ENCODE measurements around the gene ANKRD35. TPM values are rescaled to one million over a fixed set of nuclear protein-coding genes. Genes with fewer than 3 reads are reported as not detected.

The ANKRD35 gene
- total and polyA plus RNA-seq, 9 of the 15 experiments (the other 6 are each of a cell fraction or from before 2014, with no cell fraction given) = 0.07 to 0.14 (median 0.07) TPM; not detected in 5

- intact Hi-C loops (cut with micrococcal nuclease) (no loop called here), in situ Hi-C loops (cut with MboI) (no loop called here)
- Histone ChIP-seq H3K27ac (ENCODE audit: extremely low read depth, low read depth, low read length) (no peak overlapping the region), H3K4me1 (replicated peaks in 1 of 2; ENCODE audit: control insufficient read depth in 2 of 2, insufficient read depth in 2 of 2, low read length in 2 of 2) (peaks cover 20 to 37% of the 10 kb centered on the region in 2 experiments), H3K27me3 (ENCODE audit: control insufficient read depth in 2 of 2, insufficient read depth in 2 of 2, low read length in 2 of 2) (no peaks in the 10 kb centered on the region), H3K9me3 (replicated peaks; ENCODE audit: control insufficient read depth, insufficient read depth, low read depth, low read length) (no peaks in the 10 kb centered on the region), H3K36me3 (ENCODE audit: control insufficient read depth, insufficient read depth, low read length) (no peaks in the 10 kb centered on the region), H3K79me2 (ENCODE audit: control insufficient read depth, insufficient read depth, low read length) (no peaks in the 10 kb centered on the region), H3K4me3 (no peak overlapping the region), H3K9ac (ENCODE audit: insufficient read depth in 1 of 2, low read depth in 2 of 2, low read length in 2 of 2) (no peak overlapping the region), H3K4me2 (ENCODE audit: insufficient read depth, low read length) (no peak overlapping the region), H4K20me1 (replicated peaks; ENCODE audit: control insufficient read depth, insufficient read depth, low read length) (no peaks in the 10 kb centered on the region), H2AFZ (ENCODE audit: low read depth, low read length) (peak overlapping the region; percentile 83), H3K9me1 (ENCODE audit: control insufficient read depth, insufficient read depth, low read length) (no peaks in the 10 kb centered on the region)
- DNase-seq (ENCODE audit: extremely low read depth in 1 of 4, low spot score in 3 of 4) (no peak), ATAC-seq (peak; percentile 23; the same call in 1 of the 3 replicates), FAIRE-seq (no peak)
- CTCF ChIA-PET (ENCODE audit: low intra/inter-chr PET ratio) = no interaction called here
- TF ChIP-seq FOS (IDR thresholded peaks at IDR 0.05; ENCODE audit: extremely low read depth, insufficient read length) (no peak), CEBPB (tag; IDR thresholded peaks at IDR 0.05) (peak; percentile 41), MAX (CRISPR knock-in tag; IDR thresholded peaks at IDR 0.05) (no peak), PRDM10 (IDR thresholded peaks at IDR 0.05; ENCODE audit: partially characterized antibody) (peak; percentile 45), CEBPG (CRISPR knock-in tag; IDR thresholded peaks at IDR 0.05) (no peak), CEBPG (tag; conservative IDR thresholded peaks at IDR 0.05 in 1 of 2, IDR thresholded peaks at IDR 0.05 in 1 of 2) (peak in 1 of 2 experiments; percentile 22; a peak in 1 of 4 replicates), LCOR (CRISPR knock-in tag; IDR thresholded peaks at IDR 0.05) (no peak)
- 35% methylated on average over 2 of the region's 2 CpGs for WGBS (ENCODE audit: insufficient coverage, low coverage, missing lambda C conversion rate)
- BruUV-seq (replicated peaks) = no TSS peak
- POLR2A ChIA-PET = interaction anchor here (0.5 to 2.4 kb wide), 5 partner anchors 8 to 160 kb away, joined by 3 to 6 read pairs (median 4); no protein-coding TSS in a partner anchor
These were observed 6.9 kb downstream of the ANKRD35 start for GRCh38 chr1:145878724-145879123.
